ENCODE results near the gene HES1. TPM values are rescaled to one million over a fixed set of nuclear protein-coding genes. Genes with fewer than 3 reads are reported as not detected.
A peak's percentile ranks its signal among the peaks of the same experiment; 100 is the strongest.

The HES1 gene
- total and polyA plus RNA-seq, 9 of the 15 experiments (the other 6 are each of a cell fraction or from before 2014, with no cell fraction given) = 3.4 to 37.0 (median 19.3) TPM

GRCh38 chr3:194137506-194138474 lies 1.8 kb downstream of the HES1 start (continued):
- TF ChIP-seq, protein P1, sequence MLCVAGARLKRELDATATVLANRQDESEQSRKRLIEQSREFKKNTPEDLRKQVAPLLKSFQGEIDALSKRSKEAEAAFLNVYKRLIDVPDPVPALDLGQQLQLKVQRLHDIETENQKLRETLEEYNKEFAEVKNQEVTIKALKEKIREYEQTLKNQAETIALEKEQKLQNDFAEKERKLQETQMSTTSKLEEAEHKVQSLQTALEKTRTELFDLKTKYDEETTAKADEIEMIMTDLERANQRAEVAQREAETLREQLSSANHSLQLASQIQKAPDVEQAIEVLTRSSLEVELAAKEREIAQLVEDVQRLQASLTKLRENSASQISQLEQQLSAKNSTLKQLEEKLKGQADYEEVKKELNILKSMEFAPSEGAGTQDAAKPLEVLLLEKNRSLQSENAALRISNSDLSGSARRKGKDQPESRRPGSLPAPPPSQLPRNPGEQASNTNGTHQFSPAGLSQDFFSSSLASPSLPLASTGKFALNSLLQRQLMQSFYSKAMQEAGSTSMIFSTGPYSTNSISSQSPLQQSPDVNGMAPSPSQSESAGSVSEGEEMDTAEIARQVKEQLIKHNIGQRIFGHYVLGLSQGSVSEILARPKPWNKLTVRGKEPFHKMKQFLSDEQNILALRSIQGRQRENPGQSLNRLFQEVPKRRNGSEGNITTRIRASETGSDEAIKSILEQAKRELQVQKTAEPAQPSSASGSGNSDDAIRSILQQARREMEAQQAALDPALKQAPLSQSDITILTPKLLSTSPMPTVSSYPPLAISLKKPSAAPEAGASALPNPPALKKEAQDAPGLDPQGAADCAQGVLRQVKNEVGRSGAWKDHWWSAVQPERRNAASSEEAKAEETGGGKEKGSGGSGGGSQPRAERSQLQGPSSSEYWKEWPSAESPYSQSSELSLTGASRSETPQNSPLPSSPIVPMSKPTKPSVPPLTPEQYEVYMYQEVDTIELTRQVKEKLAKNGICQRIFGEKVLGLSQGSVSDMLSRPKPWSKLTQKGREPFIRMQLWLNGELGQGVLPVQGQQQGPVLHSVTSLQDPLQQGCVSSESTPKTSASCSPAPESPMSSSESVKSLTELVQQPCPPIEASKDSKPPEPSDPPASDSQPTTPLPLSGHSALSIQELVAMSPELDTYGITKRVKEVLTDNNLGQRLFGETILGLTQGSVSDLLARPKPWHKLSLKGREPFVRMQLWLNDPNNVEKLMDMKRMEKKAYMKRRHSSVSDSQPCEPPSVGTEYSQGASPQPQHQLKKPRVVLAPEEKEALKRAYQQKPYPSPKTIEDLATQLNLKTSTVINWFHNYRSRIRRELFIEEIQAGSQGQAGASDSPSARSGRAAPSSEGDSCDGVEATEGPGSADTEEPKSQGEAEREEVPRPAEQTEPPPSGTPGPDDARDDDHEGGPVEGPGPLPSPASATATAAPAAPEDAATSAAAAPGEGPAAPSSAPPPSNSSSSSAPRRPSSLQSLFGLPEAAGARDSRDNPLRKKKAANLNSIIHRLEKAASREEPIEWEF (CRISPR knock-in tag; IDR thresholded peaks at IDR 0.05) = no peak
- TF ChIP-seq CHD4 (IDR thresholded peaks at IDR 0.05; ENCODE audit: insufficient read depth, insufficient replicate concordance, low read depth, low read length, poor library complexity, severe bottlenecking) = no peak
- no peak for TF ChIP-seq NR2C1 (IDR thresholded peaks at IDR 0.05)
- no peak for TF ChIP-seq NR2C1 (tag; IDR thresholded peaks at IDR 0.05)
- no peak for TF ChIP-seq TEAD4 (IDR thresholded peaks at IDR 0.05; ENCODE audit: low read length)
- TF ChIP-seq TEAD4 (CRISPR knock-in tag; IDR thresholded peaks at IDR 0.05; ENCODE audit: borderline replicate concordance) = no peak
- no peak for TF ChIP-seq KHSRP (IDR thresholded peaks at IDR 0.05)
- TF ChIP-seq CBFA2T2 (conservative IDR thresholded peaks at IDR 0.05) = no peak
- TF ChIP-seq, protein P2, sequence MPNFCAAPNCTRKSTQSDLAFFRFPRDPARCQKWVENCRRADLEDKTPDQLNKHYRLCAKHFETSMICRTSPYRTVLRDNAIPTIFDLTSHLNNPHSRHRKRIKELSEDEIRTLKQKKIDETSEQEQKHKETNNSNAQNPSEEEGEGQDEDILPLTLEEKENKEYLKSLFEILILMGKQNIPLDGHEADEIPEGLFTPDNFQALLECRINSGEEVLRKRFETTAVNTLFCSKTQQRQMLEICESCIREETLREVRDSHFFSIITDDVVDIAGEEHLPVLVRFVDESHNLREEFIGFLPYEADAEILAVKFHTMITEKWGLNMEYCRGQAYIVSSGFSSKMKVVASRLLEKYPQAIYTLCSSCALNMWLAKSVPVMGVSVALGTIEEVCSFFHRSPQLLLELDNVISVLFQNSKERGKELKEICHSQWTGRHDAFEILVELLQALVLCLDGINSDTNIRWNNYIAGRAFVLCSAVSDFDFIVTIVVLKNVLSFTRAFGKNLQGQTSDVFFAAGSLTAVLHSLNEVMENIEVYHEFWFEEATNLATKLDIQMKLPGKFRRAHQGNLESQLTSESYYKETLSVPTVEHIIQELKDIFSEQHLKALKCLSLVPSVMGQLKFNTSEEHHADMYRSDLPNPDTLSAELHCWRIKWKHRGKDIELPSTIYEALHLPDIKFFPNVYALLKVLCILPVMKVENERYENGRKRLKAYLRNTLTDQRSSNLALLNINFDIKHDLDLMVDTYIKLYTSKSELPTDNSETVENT (CRISPR knock-in tag; IDR thresholded peaks at IDR 0.05) = no peak
- TF ChIP-seq HNRNPK (IDR thresholded peaks at IDR 0.05; ENCODE audit: low read depth, low read length, poor library complexity, severe bottlenecking) = no peak
- no peak for TF ChIP-seq ZSCAN32 (CRISPR knock-in tag; IDR thresholded peaks at IDR 0.05)
- TF ChIP-seq SRSF7 (optimal IDR thresholded peaks at IDR 0.05; ENCODE audit: low read depth, low read length) = no peak
- no peak for TF ChIP-seq ARHGAP35 (IDR thresholded peaks at IDR 0.05; ENCODE audit: partially characterized antibody)
- TF ChIP-seq KLF6 (CRISPR knock-in tag; IDR thresholded peaks at IDR 0.05; ENCODE audit: borderline replicate concordance) = no peak
- TF ChIP-seq ARID2 (IDR thresholded peaks at IDR 0.05) = no peak
- no peak for TF ChIP-seq NCOR1 (IDR thresholded peaks at IDR 0.05)
- no peak for TF ChIP-seq ZNF79 (CRISPR knock-in tag; IDR thresholded peaks at IDR 0.05; ENCODE audit: low read depth)
- TF ChIP-seq ZNF274 (IDR thresholded peaks at IDR 0.05; ENCODE audit: borderline replicate concordance, low read depth, low read length) = no peak
- TF ChIP-seq FOXA3 (CRISPR knock-in tag; conservative IDR thresholded peaks at IDR 0.05 in 1 of 2, IDR thresholded peaks at IDR 0.05 in 1 of 2) = no peak
- TF ChIP-seq SMAD4 (CRISPR knock-in tag; conservative IDR thresholded peaks at IDR 0.05) = peak; percentile 86
- 0 out of 2 replicates have a peak, but pooled peaks have one; percentile 19 for TF ChIP-seq TAF7 (tag; IDR thresholded peaks at IDR 0.05)
- peak; percentile 73 for TF ChIP-seq HNRNPL (IDR thresholded peaks at IDR 0.05; ENCODE audit: low read depth, low read length)
